ENCODE data around the gene KIF27. TPM values are rescaled to one million over a fixed set of nuclear protein-coding genes. Genes with fewer than 3 reads are reported as not detected.

Gene KIF27
- total and polyA plus RNA-seq, 10 of the 15 experiments (the other 5 are each of a cell fraction or from before 2014, with no cell fraction given), result 0.64 to 3.3 (median 1.3) TPM

DNA sequence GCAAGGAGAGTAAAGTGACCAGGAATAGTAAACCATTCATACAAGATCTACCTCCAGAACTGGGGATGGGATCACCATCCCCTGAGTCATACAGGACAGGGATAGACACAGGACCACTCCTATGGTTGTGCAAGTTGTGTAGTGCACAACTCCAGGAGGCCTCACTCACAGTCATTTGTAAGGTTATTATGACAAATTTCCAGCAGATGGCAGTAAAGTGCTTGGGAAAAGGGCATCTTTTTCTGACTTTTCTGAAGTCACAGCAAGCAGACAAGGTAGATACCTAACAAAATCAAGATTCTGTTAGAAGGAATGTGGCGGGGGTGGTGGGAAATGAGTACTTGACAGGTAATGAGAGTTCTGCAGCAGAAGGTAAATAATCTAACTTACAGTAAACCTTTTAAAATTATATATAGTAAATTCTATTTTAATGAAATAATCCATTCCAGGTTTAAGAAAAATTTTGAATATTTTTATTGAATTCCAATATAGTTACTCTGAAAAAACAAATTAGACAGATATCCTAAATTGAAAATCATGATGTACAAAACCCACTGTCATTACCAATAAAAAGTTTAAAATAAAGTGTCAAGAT lies 16.7 kb upstream of the KIF27 start (continued):
- TF ChIP-seq KDM1A (IDR thresholded peaks at IDR 0.05; ENCODE audit: borderline replicate concordance) (no peak), ZBED1 (IDR thresholded peaks at IDR 0.05; ENCODE audit: borderline replicate concordance) (no peak), SMC3 (IDR thresholded peaks at IDR 0.05; ENCODE audit: borderline replicate concordance, low read length) (peak; percentile 89), TARDBP (IDR thresholded peaks at IDR 0.05; ENCODE audit: borderline replicate concordance) (no peak), ASH2L (IDR thresholded peaks at IDR 0.05; ENCODE audit: borderline replicate concordance, low read depth) (no peak)
- TF ChIP-seq, protein P1, sequence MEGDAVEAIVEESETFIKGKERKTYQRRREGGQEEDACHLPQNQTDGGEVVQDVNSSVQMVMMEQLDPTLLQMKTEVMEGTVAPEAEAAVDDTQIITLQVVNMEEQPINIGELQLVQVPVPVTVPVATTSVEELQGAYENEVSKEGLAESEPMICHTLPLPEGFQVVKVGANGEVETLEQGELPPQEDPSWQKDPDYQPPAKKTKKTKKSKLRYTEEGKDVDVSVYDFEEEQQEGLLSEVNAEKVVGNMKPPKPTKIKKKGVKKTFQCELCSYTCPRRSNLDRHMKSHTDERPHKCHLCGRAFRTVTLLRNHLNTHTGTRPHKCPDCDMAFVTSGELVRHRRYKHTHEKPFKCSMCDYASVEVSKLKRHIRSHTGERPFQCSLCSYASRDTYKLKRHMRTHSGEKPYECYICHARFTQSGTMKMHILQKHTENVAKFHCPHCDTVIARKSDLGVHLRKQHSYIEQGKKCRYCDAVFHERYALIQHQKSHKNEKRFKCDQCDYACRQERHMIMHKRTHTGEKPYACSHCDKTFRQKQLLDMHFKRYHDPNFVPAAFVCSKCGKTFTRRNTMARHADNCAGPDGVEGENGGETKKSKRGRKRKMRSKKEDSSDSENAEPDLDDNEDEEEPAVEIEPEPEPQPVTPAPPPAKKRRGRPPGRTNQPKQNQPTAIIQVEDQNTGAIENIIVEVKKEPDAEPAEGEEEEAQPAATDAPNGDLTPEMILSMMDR (IDR thresholded peaks at IDR 0.05 in 2 of 3, conservative IDR thresholded peaks at IDR 0.05 in 1 of 3; ENCODE audit: control insufficient read depth in 2 of 3, extremely low read depth in 1 of 3, insufficient read depth in 1 of 3, low read depth in 3 of 3, low read length in 3 of 3), result peak; percentile 47 to 72 (median 65); a peak in 5 of 6 replicates

DNA sequence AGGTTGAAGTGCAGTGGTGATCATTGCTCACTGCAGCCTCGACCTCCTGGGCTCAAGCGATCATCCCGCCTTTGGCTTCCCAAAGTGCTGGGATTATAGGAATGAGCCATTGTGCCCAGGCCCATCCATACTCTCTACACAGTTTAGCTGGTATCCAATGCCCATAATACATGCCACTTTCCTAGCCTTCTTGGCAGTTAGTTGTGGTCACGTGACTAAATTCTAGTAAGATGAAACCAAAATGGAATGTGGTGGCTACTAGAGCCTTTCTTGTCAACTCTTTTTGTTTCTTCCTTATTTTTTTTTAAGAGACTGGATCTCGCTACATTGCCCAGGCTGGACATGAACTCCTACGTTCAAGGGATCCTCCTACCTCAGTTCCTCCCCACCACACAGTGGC lies 15.3 kb upstream of the KIF27 start:
- no peak for TF ChIP-seq RAD51 (IDR thresholded peaks at IDR 0.05)
- TF ChIP-seq, protein P2, sequence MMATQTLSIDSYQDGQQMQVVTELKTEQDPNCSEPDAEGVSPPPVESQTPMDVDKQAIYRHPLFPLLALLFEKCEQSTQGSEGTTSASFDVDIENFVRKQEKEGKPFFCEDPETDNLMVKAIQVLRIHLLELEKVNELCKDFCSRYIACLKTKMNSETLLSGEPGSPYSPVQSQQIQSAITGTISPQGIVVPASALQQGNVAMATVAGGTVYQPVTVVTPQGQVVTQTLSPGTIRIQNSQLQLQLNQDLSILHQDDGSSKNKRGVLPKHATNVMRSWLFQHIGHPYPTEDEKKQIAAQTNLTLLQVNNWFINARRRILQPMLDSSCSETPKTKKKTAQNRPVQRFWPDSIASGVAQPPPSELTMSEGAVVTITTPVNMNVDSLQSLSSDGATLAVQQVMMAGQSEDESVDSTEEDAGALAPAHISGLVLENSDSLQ (IDR thresholded peaks at IDR 0.05), result no peak
- no peak for TF ChIP-seq DPF2 (IDR thresholded peaks at IDR 0.05)
- TF ChIP-seq, protein P3, sequence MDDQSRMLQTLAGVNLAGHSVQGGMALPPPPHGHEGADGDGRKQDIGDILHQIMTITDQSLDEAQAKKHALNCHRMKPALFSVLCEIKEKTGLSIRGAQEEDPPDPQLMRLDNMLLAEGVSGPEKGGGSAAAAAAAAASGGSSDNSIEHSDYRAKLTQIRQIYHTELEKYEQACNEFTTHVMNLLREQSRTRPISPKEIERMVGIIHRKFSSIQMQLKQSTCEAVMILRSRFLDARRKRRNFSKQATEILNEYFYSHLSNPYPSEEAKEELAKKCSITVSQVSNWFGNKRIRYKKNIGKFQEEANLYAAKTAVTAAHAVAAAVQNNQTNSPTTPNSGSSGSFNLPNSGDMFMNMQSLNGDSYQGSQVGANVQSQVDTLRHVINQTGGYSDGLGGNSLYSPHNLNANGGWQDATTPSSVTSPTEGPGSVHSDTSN (IDR thresholded peaks at IDR 0.05; ENCODE audit: insufficient replicate concordance, low read depth, low read length), result no peak
- no peak for TF ChIP-seq TARDBP (IDR thresholded peaks at IDR 0.05; ENCODE audit: borderline replicate concordance)
- no peak for TF ChIP-seq BRCA1 (IDR thresholded peaks at IDR 0.05; ENCODE audit: low read depth, low read length)
- TF ChIP-seq NR2F1 (conservative IDR thresholded peaks at IDR 0.05), result no peak
- TF ChIP-seq MXI1 (IDR thresholded peaks at IDR 0.05; ENCODE audit: low read depth, low read length), result no peak
- no peak for TF ChIP-seq PML (IDR thresholded peaks at IDR 0.05; ENCODE audit: low read length)
- no peak for TF ChIP-seq EP300 (IDR thresholded peaks at IDR 0.05; ENCODE audit: borderline replicate concordance in 1 of 2, control insufficient read depth in 1 of 2, low read depth in 2 of 2, low read length in 2 of 2)
- no peak for TF ChIP-seq SMAD1 (IDR thresholded peaks at IDR 0.05; ENCODE audit: low read depth, partially characterized antibody)
- ChIA-PET SMC1A (ENCODE audit: uncharacterized antibody, unreplicated experiment) (interaction anchor here (0.8 to 2.1 kb wide), 6 partner anchors 31 to 376 kb away, joined by 3 to 17 read pairs (median 4); no protein-coding TSS in a partner anchor), RAD21 (ENCODE audit: unreplicated experiment) (interaction anchor here (0.7 to 1.6 kb wide), 6 partner anchors 88 to 376 kb away, joined by 3 to 16 read pairs (median 3); no protein-coding TSS in a partner anchor), POLR2A (interaction anchor here (0.6 kb wide), 1 partner anchor 343 kb away, joined by 6 read pairs; no protein-coding TSS in a partner anchor), CTCF (interaction anchor here (0.9 to 4.0 kb wide), 10 partner anchors 9 to 379 kb away, joined by 3 to 40 read pairs (median 6); partner anchors contain the start of gene KIF27)
- no TSS peak for BruUV-seq (replicated peaks)
- H3K27ac ChIP-seq (ENCODE audit: control insufficient read depth, insufficient read depth), result no peak overlapping the region
- no peaks in the 10 kb centered on the region for H4K20me1 ChIP-seq (ENCODE audit: control insufficient read depth, insufficient read depth)
- no peak overlapping the region for H3K4me3 ChIP-seq
- H3K4me1 ChIP-seq (ENCODE audit: control insufficient read depth, insufficient read depth, low read length), result no peaks in the 10 kb centered on the region
- H3K27me3 ChIP-seq (replicated peaks in 1 of 2; ENCODE audit: control insufficient read depth in 2 of 2, insufficient read depth in 2 of 2, low read length in 1 of 2), result no peaks in the 10 kb centered on the region
- H3K9ac ChIP-seq (ENCODE audit: control insufficient read depth, insufficient read depth, low read length), result no peak overlapping the region
- H3K79me2 ChIP-seq (ENCODE audit: control insufficient read depth, insufficient read depth, low read length), result no peaks in the 10 kb centered on the region
- no peaks in the 10 kb centered on the region for H3K9me3 ChIP-seq (replicated peaks; ENCODE audit: control insufficient read depth, insufficient read depth, low read length)
- 55% methylated on average over 6 of the region's 6 CpGs for WGBS (ENCODE audit: insufficient coverage, insufficient replicate concordance, low lambda C conversion rate, missing lambda C conversion rate)
- H3K4me2 ChIP-seq (ENCODE audit: control insufficient read depth, insufficient read depth), result no peak overlapping the region
- FAIRE-seq (no peak), DNase-seq (ENCODE audit: low read depth, low spot score) (no peak), ATAC-seq (no peak)
- intact Hi-C loops (cut with micrococcal nuclease; ENCODE audit: unreplicated experiment), result no loop called here
- in situ Hi-C loops (cut with MboI), result loop anchor here (5.0 kb wide), 3 partner anchors 236 to 381 kb away; no protein-coding TSS in a partner anchor
- H3K36me3 ChIP-seq (ENCODE audit: control insufficient read depth in 2 of 2, insufficient read depth in 2 of 2, low read length in 1 of 2), result peaks cover 0 to 3% of the 10 kb centered on the region in 2 experiments
- H2AFZ ChIP-seq (ENCODE audit: control insufficient read depth, low read depth, low read length), result no peak overlapping the region

Measured in GM12878 (cell line).